Measurements from ENCODE around the gene NLGN1.

GRCh38 chr3:173632945-173633344, 235.4 kb downstream of the NLGN1 start:
- TF ChIP-seq EZH2 (IDR thresholded peaks at IDR 0.05) = no peak
- TF ChIP-seq, protein P1, sequence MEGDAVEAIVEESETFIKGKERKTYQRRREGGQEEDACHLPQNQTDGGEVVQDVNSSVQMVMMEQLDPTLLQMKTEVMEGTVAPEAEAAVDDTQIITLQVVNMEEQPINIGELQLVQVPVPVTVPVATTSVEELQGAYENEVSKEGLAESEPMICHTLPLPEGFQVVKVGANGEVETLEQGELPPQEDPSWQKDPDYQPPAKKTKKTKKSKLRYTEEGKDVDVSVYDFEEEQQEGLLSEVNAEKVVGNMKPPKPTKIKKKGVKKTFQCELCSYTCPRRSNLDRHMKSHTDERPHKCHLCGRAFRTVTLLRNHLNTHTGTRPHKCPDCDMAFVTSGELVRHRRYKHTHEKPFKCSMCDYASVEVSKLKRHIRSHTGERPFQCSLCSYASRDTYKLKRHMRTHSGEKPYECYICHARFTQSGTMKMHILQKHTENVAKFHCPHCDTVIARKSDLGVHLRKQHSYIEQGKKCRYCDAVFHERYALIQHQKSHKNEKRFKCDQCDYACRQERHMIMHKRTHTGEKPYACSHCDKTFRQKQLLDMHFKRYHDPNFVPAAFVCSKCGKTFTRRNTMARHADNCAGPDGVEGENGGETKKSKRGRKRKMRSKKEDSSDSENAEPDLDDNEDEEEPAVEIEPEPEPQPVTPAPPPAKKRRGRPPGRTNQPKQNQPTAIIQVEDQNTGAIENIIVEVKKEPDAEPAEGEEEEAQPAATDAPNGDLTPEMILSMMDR (IDR thresholded peaks at IDR 0.05) = no peak
